ENCODE measurements around the gene MYOCOS. TPM values are rescaled to one million over a fixed set of nuclear protein-coding genes. Genes with fewer than 3 reads are reported as not detected.
"Not testable (repeated sequence)": the region's sequence is repeated elsewhere in the genome, so short reads cannot be mapped to it uniquely, and the experiment has no call there.

MYOCOS gene
- total and polyA plus RNA-seq, 2 donors (not counting 1 experiment from before 2014, with no cell fraction given) = not detected

DNA sequence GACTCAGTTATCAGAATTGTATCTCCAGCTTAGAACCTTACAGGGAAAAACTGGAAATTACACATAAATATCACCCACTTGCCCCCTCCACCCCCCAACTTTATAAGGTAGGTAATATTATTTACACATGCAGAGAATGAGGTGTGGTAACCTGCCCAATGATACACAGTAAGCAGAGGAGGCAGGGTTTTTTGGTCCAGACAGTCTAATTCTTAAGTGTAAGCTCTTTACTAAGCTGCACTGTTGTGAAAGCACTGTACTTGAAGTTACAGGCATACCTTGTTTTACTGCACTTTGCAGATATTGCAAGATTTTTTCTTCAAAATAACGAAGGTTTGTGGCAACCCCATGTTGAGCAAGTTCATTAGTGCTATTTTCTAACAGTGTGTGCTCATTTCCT is 24.8 kb upstream of the MYOCOS start:
- no peaks in the 10 kb centered on the region for H3K27me3 ChIP-seq (ENCODE audit: control insufficient read depth, insufficient read depth, low read length)
- no peak overlapping the region for H3K27ac ChIP-seq (ENCODE audit: insufficient read depth, low read length)
- H3K36me3 ChIP-seq (ENCODE audit: control insufficient read depth, insufficient read depth, low read length) = peaks cover 1% of the 10 kb centered on the region
- TF ChIP-seq EZH2 (IDR thresholded peaks at IDR 0.05; ENCODE audit: low read length, missing control alignments) = no peak
- TF ChIP-seq, protein P1, sequence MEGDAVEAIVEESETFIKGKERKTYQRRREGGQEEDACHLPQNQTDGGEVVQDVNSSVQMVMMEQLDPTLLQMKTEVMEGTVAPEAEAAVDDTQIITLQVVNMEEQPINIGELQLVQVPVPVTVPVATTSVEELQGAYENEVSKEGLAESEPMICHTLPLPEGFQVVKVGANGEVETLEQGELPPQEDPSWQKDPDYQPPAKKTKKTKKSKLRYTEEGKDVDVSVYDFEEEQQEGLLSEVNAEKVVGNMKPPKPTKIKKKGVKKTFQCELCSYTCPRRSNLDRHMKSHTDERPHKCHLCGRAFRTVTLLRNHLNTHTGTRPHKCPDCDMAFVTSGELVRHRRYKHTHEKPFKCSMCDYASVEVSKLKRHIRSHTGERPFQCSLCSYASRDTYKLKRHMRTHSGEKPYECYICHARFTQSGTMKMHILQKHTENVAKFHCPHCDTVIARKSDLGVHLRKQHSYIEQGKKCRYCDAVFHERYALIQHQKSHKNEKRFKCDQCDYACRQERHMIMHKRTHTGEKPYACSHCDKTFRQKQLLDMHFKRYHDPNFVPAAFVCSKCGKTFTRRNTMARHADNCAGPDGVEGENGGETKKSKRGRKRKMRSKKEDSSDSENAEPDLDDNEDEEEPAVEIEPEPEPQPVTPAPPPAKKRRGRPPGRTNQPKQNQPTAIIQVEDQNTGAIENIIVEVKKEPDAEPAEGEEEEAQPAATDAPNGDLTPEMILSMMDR (conservative IDR thresholded peaks at IDR 0.05 in 1 of 2, IDR thresholded peaks at IDR 0.05 in 1 of 2; ENCODE audit: low read depth in 1 of 2, low read length in 2 of 2) = no peak
- no peaks in the 10 kb centered on the region for H3K4me1 ChIP-seq (ENCODE audit: control insufficient read depth, extremely low read depth, insufficient read depth, low read length)
- H3K9me3 ChIP-seq (ENCODE audit: control insufficient read depth, insufficient read depth, low read depth, low read length) = no peaks in the 10 kb centered on the region
- no peak overlapping the region for H2AFZ ChIP-seq (ENCODE audit: low read length)
- no peak overlapping the region for H3K4me3 ChIP-seq (replicated peaks in 1 of 4; ENCODE audit: control extremely low read depth in 1 of 4, insufficient read depth in 1 of 4, low read depth in 3 of 4, low read length in 4 of 4)
- no peaks in the 10 kb centered on the region for H3K79me2 ChIP-seq (ENCODE audit: control insufficient read depth, insufficient read depth, low read length)
- no peaks in the 10 kb centered on the region for H4K20me1 ChIP-seq (ENCODE audit: control insufficient read depth, extremely low read depth, insufficient read depth, low read length)
- no peak overlapping the region for H3K4me2 ChIP-seq (ENCODE audit: extremely low read depth, insufficient read depth, low read length)
- no peak for DNase-seq (ENCODE audit: low read depth in 2 of 2)
- no peak overlapping the region for H3K9ac ChIP-seq (ENCODE audit: insufficient read depth, low read length)

DNA sequence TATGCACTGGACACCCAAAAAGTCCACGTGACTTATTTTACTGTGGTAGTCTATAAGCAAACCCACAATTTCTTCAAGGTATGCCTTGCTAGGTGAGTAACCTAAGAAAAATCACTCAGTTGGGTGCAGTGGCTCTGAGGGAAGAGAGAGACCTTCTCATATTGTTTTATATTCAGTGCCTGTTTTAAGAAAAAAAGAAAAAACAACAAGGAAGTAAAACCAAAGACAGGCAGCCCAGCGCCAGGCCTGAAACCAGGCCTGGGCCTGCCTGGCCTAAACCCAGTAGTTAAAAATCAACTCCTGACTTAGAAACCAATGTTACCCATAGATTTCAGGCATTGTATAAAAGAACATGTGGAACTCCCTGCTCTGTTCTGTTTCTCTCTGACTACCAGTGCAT is 21.7 kb upstream of the MYOCOS start:
- not testable (repeated sequence) for H3K36me3 ChIP-seq (ENCODE audit: control insufficient read depth, insufficient read depth, low read length); DNase-seq (ENCODE audit: low read depth in 2 of 2); H3K27me3 ChIP-seq (ENCODE audit: control insufficient read depth, insufficient read depth, low read length); H3K9me3 ChIP-seq (ENCODE audit: control insufficient read depth, insufficient read depth, low read depth, low read length); H3K9ac ChIP-seq (ENCODE audit: insufficient read depth, low read length); H3K79me2 ChIP-seq (ENCODE audit: control insufficient read depth, insufficient read depth, low read length); H3K4me2 ChIP-seq (ENCODE audit: extremely low read depth, insufficient read depth, low read length); H3K4me1 ChIP-seq (ENCODE audit: control insufficient read depth, extremely low read depth, insufficient read depth, low read length); H2AFZ ChIP-seq (ENCODE audit: low read length); H3K4me3 ChIP-seq (replicated peaks in 1 of 4; ENCODE audit: control extremely low read depth in 1 of 4, insufficient read depth in 1 of 4, low read depth in 3 of 4, low read length in 4 of 4); H3K27ac ChIP-seq (ENCODE audit: insufficient read depth, low read length); H4K20me1 ChIP-seq (ENCODE audit: control insufficient read depth, extremely low read depth, insufficient read depth, low read length)

DNA sequence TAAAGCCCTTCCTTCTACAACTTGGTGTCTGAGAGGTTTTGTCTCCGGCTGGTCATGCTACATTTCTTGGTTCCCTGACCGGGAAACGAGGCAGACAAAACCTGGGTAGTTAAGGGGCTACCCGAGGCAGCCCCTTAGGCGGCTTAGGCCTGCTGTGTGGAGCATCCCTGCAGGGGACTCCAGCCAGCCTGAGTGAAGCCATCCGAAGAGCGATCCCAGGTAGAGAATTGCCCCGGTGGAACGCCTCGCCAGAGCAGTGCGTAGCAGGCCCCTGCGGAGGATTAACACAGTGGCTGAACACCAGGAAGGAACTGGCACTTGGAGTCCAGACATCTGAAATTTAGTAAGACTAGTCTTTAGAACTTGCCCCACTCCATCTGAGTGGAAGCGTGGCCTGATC is 21.2 kb upstream of the MYOCOS start:
- Histone ChIP-seq H3K36me3 (ENCODE audit: control insufficient read depth, insufficient read depth, low read length) (no peaks in the 10 kb centered on the region), H3K9ac (ENCODE audit: insufficient read depth, low read length) (no peak overlapping the region), H3K4me1 (ENCODE audit: control insufficient read depth, extremely low read depth, insufficient read depth, low read length) (no peaks in the 10 kb centered on the region), H3K27ac (ENCODE audit: insufficient read depth, low read length) (no peak overlapping the region), H3K27me3 (ENCODE audit: control insufficient read depth, insufficient read depth, low read length) (no peaks in the 10 kb centered on the region), H2AFZ (ENCODE audit: low read length) (no peak overlapping the region), H3K4me2 (ENCODE audit: extremely low read depth, insufficient read depth, low read length) (no peak overlapping the region), H3K9me3 (ENCODE audit: control insufficient read depth, insufficient read depth, low read depth, low read length) (no peaks in the 10 kb centered on the region), H3K79me2 (ENCODE audit: control insufficient read depth, insufficient read depth, low read length) (no peaks in the 10 kb centered on the region), H3K4me3 (replicated peaks in 1 of 4; ENCODE audit: control extremely low read depth in 1 of 4, insufficient read depth in 1 of 4, low read depth in 3 of 4, low read length in 4 of 4) (no peak overlapping the region), H4K20me1 (ENCODE audit: control insufficient read depth, extremely low read depth, insufficient read depth, low read length) (no peaks in the 10 kb centered on the region)
- TF ChIP-seq, protein P1 (conservative IDR thresholded peaks at IDR 0.05 in 1 of 2, IDR thresholded peaks at IDR 0.05 in 1 of 2; ENCODE audit: low read depth in 1 of 2, low read length in 2 of 2) = no peak
- TF ChIP-seq EZH2 (IDR thresholded peaks at IDR 0.05; ENCODE audit: low read length, missing control alignments) = no peak
- DNase-seq (ENCODE audit: low read depth in 2 of 2) = no peak

DNA sequence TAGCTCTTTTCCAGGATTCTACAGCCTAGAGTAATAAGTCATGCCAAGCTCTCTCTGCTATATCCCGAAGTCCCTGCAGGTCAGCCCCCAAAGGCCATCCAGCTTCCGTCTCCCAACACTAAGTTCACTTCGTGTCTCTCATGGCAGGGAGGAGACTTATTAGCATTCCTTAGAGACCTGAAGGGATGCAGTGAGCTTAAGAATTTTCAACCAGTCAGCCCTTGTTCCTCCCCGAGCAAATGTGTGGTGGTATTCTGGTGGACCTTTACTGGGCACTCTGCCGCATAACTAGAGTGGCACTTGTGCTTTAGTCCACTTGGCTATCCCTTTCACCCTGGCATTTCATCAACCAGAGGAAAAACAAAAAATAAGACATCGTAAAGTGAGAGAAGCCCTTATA is 19.0 kb upstream of the MYOCOS start:
- H3K4me1 ChIP-seq (ENCODE audit: control insufficient read depth, extremely low read depth, insufficient read depth, low read length) = not testable (repeated sequence)

More for the DNA sequence above, 19.0 kb upstream of the MYOCOS start:
- H3K4me2 ChIP-seq (ENCODE audit: extremely low read depth, insufficient read depth, low read length); H4K20me1 ChIP-seq (ENCODE audit: control insufficient read depth, extremely low read depth, insufficient read depth, low read length); H2AFZ ChIP-seq (ENCODE audit: low read length); DNase-seq (ENCODE audit: low read depth in 2 of 2); H3K79me2 ChIP-seq (ENCODE audit: control insufficient read depth, insufficient read depth, low read length); H3K4me3 ChIP-seq (replicated peaks in 1 of 4; ENCODE audit: control extremely low read depth in 1 of 4, insufficient read depth in 1 of 4, low read depth in 3 of 4, low read length in 4 of 4); H3K9me3 ChIP-seq (ENCODE audit: control insufficient read depth, insufficient read depth, low read depth, low read length); H3K36me3 ChIP-seq (ENCODE audit: control insufficient read depth, insufficient read depth, low read length); H3K27me3 ChIP-seq (ENCODE audit: control insufficient read depth, insufficient read depth, low read length); H3K27ac ChIP-seq (ENCODE audit: insufficient read depth, low read length); H3K9ac ChIP-seq (ENCODE audit: insufficient read depth, low read length): not testable (repeated sequence)
